ENCODE measurements around the gene ADAM19. TPM values are rescaled to one million over a fixed set of nuclear protein-coding genes. Genes with fewer than 3 reads are reported as not detected.

The ADAM19 gene
- total and polyA plus RNA-seq, 7 experiments from 2014 or later, result 0.10 to 410 (median 0.86) TPM

GRCh38 chr5:157506066-157506590, 69.4 kb downstream of the ADAM19 start:
- no peak for DNase-seq
- H3K27me3 ChIP-seq (ENCODE audit: control insufficient read depth in 2 of 2, insufficient read depth in 2 of 2, low read length in 2 of 2), result no peaks in the 10 kb centered on the region
- no peak overlapping the region for H3K27ac ChIP-seq (ENCODE audit: low read depth, low read length)
- no peak for ATAC-seq
- CTCF ChIA-PET, result no interaction called here
- no peaks in the 10 kb centered on the region for H3K36me3 ChIP-seq (ENCODE audit: control insufficient read depth in 2 of 3, insufficient read depth in 3 of 3, low read length in 3 of 3)
- no peaks in the 10 kb centered on the region for H3K4me1 ChIP-seq (ENCODE audit: control insufficient read depth in 2 of 2, insufficient read depth in 2 of 2, low read length in 2 of 2)
- Mint-ChIP-seq H3K4me1 (peaks cover 0 to 72% (median 0%) of the 10 kb centered on the region in 7 donors), H3K27me3 (no peaks in the 10 kb centered on the region), H3K27ac (peak overlapping the region in 2 of 9 donors; percentile 48 to 74), H3K9me3 (no peaks in the 10 kb centered on the region), H3K36me3 (peaks cover 0 to 76% (median 0%) of the 10 kb centered on the region in 5 donors), H3K4me3 (peak overlapping the region in 1 of 10 donors; percentile 35)
- POLR2A ChIA-PET, result no interaction called here
- intact Hi-C loops (cut with micrococcal nuclease), result no loop called here
- H3K9me3 ChIP-seq (ENCODE audit: control insufficient read depth in 2 of 3, low read length in 3 of 3), result no peaks in the 10 kb centered on the region
- no peak overlapping the region for H3K4me3 ChIP-seq (ENCODE audit: low read length)

DNA sequence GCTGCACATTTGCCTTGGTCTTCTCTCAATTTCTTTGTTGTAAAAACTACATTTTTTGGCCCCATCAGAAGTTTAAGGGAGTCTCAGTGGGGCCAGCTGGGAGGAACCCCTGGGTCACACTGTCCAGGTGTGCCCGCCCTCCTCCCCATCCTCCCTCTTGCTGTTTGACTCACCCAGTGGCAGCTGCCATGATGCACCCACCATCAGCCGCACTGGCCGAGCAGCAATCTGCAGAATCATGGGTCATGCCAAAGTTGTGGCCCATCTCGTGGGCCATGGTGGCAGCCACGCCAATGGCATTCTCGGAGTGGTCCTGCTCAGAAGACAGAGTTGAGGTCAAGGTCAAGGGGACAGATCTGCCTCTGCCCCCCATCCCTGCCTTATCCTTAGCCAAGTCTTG, 70.1 kb downstream of the ADAM19 start:
- Histone ChIP-seq H3K9me3 (ENCODE audit: control insufficient read depth in 2 of 3, low read length in 3 of 3) (no peaks in the 10 kb centered on the region), H3K36me3 (ENCODE audit: control insufficient read depth in 2 of 3, insufficient read depth in 3 of 3, low read length in 3 of 3) (no peaks in the 10 kb centered on the region), H3K27ac (ENCODE audit: low read depth, low read length) (no peak overlapping the region), H3K27me3 (ENCODE audit: control insufficient read depth in 2 of 2, insufficient read depth in 2 of 2, low read length in 2 of 2) (no peaks in the 10 kb centered on the region), H3K4me1 (ENCODE audit: control insufficient read depth in 2 of 2, insufficient read depth in 2 of 2, low read length in 2 of 2) (no peaks in the 10 kb centered on the region), H3K4me3 (ENCODE audit: low read length) (no peak overlapping the region)
- Mint-ChIP-seq H3K27me3 (no peaks in the 10 kb centered on the region), H3K4me1 (peaks cover 0 to 75% (median 0%) of the 10 kb centered on the region in 7 donors), H3K36me3 (peaks cover 0 to 77% (median 0%) of the 10 kb centered on the region in 5 donors), H3K9me3 (no peaks in the 10 kb centered on the region), H3K4me3 (no peak overlapping the region), H3K27ac (peak overlapping the region in 1 of 9 donors; percentile 74)
- no peak for DNase-seq
- intact Hi-C loops (cut with micrococcal nuclease), result no loop called here
- ChIA-PET POLR2A (no interaction called here), CTCF (no interaction called here)
- no peak for ATAC-seq

GRCh38 chr5:157504053-157504452, 71.5 kb downstream of the ADAM19 start:
- Mint-ChIP-seq H3K36me3 (peaks cover 0 to 78% (median 0%) of the 10 kb centered on the region in 5 donors), H3K9me3 (no peaks in the 10 kb centered on the region), H3K27me3 (no peaks in the 10 kb centered on the region), H3K4me1 (peaks cover 0 to 70% (median 0%) of the 10 kb centered on the region in 7 donors), H3K4me3 (no peak overlapping the region), H3K27ac (peak overlapping the region in 1 of 9 donors; percentile 62)
- Histone ChIP-seq H3K4me3 (ENCODE audit: low read length) (no peak overlapping the region), H3K4me1 (ENCODE audit: control insufficient read depth in 2 of 2, insufficient read depth in 2 of 2, low read length in 2 of 2) (no peaks in the 10 kb centered on the region), H3K36me3 (ENCODE audit: control insufficient read depth in 2 of 3, insufficient read depth in 3 of 3, low read length in 3 of 3) (no peaks in the 10 kb centered on the region), H3K27ac (ENCODE audit: low read depth, low read length) (no peak overlapping the region), H3K27me3 (ENCODE audit: control insufficient read depth in 2 of 2, insufficient read depth in 2 of 2, low read length in 2 of 2) (no peaks in the 10 kb centered on the region), H3K9me3 (ENCODE audit: control insufficient read depth in 2 of 3, low read length in 3 of 3) (no peaks in the 10 kb centered on the region)
- POLR2A ChIA-PET, result no interaction called here
- CTCF ChIA-PET, result no interaction called here
- intact Hi-C loops (cut with micrococcal nuclease), result loop anchor here in 1 of 2 donors (5.0 kb wide), 1 partner anchor 213 kb away; no protein-coding TSS in a partner anchor
- DNase-seq, result no peak
- no peak for ATAC-seq

DNA sequence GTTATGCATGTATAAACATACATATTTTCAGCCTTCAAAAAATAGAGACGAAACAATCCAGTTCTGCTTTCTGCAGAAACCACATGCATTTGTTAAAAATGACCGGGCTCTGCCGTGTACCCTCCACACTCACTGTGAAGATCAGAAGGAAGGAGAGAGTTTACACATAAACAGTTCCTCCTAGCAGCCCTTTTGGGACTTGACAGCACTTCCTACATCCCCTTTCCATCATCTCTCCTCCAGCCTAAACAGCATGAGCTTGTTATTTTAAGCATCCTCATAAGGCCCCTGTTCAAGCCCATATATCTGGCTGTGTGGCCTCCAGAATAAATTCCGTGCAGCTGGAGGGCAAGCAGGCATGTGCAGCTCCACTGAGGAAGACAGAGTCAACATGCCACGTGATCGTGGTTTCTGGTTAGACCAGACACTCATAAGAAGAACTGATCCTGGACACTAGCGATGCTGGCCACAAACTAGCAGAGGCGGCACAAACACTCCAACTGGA, 73.4 kb downstream of the ADAM19 start:
- H3K9me3 ChIP-seq (ENCODE audit: control insufficient read depth in 2 of 3, low read length in 3 of 3), result no peaks in the 10 kb centered on the region
- ATAC-seq (peak; percentile 81), DNase-seq (no peak)
- ChIA-PET POLR2A (no interaction called here), CTCF (no interaction called here)
- H3K27me3 ChIP-seq (ENCODE audit: control insufficient read depth in 2 of 2, insufficient read depth in 2 of 2, low read length in 2 of 2), result no peaks in the 10 kb centered on the region
- no peaks in the 10 kb centered on the region for H3K9me3 Mint-ChIP-seq
- no peak overlapping the region for H3K4me3 Mint-ChIP-seq
- H3K4me1 Mint-ChIP-seq, result peaks cover 0 to 60% (median 0%) of the 10 kb centered on the region in 7 donors
- H3K27ac Mint-ChIP-seq, result peak overlapping the region in 1 of 9 donors; percentile 75
- H3K4me3 ChIP-seq (ENCODE audit: low read length), result no peak overlapping the region
- intact Hi-C loops (cut with micrococcal nuclease), result loop anchor here in 1 of 2 donors (5.0 kb wide), 1 partner anchor 215 kb away; no protein-coding TSS in a partner anchor
- no peaks in the 10 kb centered on the region for H3K36me3 ChIP-seq (ENCODE audit: control insufficient read depth in 2 of 3, insufficient read depth in 3 of 3, low read length in 3 of 3)
- no peak overlapping the region for H3K27ac ChIP-seq (ENCODE audit: low read depth, low read length)
- no peaks in the 10 kb centered on the region for H3K4me1 ChIP-seq (ENCODE audit: control insufficient read depth in 2 of 2, insufficient read depth in 2 of 2, low read length in 2 of 2)
- peaks cover 0 to 69% (median 0%) of the 10 kb centered on the region in 5 donors for H3K36me3 Mint-ChIP-seq
- H3K27me3 Mint-ChIP-seq, result no peaks in the 10 kb centered on the region

DNA sequence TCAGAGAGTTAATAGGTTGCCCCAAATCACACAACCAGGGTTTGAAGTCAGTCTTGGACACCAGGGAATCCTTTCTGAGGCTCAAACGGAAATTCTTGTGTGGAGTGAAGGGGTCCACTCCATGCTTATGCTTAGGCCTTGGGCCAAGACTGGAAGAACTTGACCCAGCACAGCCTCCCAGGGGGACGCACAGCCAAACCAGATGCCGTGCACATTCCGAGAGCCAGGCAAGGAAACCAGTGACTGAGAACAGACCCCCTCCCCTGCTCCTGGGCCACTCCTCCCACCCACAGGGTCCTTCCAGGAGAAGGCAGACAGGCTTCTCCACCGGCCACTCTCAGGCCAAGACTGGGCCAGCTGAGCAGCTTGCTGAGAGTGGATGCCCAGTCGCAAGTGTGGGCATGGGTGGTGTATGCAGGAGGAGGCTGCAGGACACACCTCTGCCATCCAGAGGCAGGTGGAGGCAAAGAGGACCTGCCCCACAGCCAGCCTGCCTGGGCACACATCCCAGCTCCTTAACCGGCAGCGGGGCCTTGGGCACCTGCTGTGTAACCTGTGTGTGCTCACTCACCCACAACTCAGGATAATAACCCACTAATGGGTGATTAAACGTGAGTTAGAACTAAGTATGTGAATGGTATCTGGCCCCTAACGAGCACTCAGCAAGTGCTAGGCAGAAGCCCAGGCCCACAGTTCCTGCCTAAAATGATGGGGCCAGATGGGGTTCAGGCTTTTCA, 77.5 kb downstream of the ADAM19 start:
- no peaks in the 10 kb centered on the region for H3K27me3 ChIP-seq (ENCODE audit: control insufficient read depth in 2 of 2, insufficient read depth in 2 of 2, low read length in 2 of 2)
- Mint-ChIP-seq H3K4me3 (no peak overlapping the region), H3K27me3 (no peaks in the 10 kb centered on the region), H3K9me3 (peaks cover 0 to 3% (median 0%) of the 10 kb centered on the region in 11 donors), H3K36me3 (peaks cover 0 to 59% (median 0%) of the 10 kb centered on the region in 5 donors), H3K4me1 (peaks cover 0 to 44% (median 0%) of the 10 kb centered on the region in 7 donors), H3K27ac (no peak overlapping the region)
- H3K27ac ChIP-seq (ENCODE audit: low read depth, low read length), result no peak overlapping the region
- no peaks in the 10 kb centered on the region for H3K36me3 ChIP-seq (ENCODE audit: control insufficient read depth in 2 of 3, insufficient read depth in 3 of 3, low read length in 3 of 3)
- intact Hi-C loops (cut with micrococcal nuclease), result no loop called here
- H3K4me1 ChIP-seq (ENCODE audit: control insufficient read depth in 2 of 2, insufficient read depth in 2 of 2, low read length in 2 of 2), result no peaks in the 10 kb centered on the region
- no peaks in the 10 kb centered on the region for H3K9me3 ChIP-seq (ENCODE audit: control insufficient read depth in 2 of 3, low read length in 3 of 3)
- no peak overlapping the region for H3K4me3 ChIP-seq (ENCODE audit: low read length)
- ChIA-PET POLR2A (no interaction called here), CTCF (no interaction called here)
- DNase-seq (no peak), ATAC-seq (no peak)

DNA sequence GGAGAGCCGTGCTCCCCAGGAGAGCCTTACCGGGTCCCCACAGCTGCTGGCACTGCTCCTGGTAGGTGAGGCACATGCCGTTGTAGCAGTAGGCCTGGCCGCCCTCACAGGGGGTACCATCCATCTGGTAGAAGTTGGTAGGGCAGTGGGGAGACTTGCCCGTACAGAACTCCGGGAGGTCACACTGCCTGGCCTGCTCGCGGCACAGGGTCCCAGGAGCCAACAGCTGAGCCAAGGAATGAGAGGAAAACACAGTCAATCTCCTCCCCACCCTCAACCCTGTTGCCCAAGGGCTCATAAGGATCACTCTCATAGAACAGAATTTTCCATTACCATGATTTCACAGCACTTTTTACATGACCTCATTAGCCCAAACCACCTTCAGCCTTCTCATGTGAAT, 78.7 kb downstream of the ADAM19 start:
- no peaks in the 10 kb centered on the region for H3K9me3 ChIP-seq (ENCODE audit: control insufficient read depth in 2 of 3, low read length in 3 of 3)
- intact Hi-C loops (cut with micrococcal nuclease), result no loop called here
- no peak overlapping the region for H3K27ac ChIP-seq (ENCODE audit: low read depth, low read length)
- H3K27ac Mint-ChIP-seq, result peak overlapping the region in 1 of 9 donors; percentile 62
- POLR2A ChIA-PET, result no interaction called here
- H3K4me1 Mint-ChIP-seq, result peaks cover 0 to 38% (median 0%) of the 10 kb centered on the region in 7 donors
- no peaks in the 10 kb centered on the region for H3K36me3 ChIP-seq (ENCODE audit: control insufficient read depth in 2 of 3, insufficient read depth in 3 of 3, low read length in 3 of 3)
- no peak overlapping the region for H3K4me3 Mint-ChIP-seq
- no peak for DNase-seq
- H3K9me3 Mint-ChIP-seq, result peaks cover 0 to 3% (median 0%) of the 10 kb centered on the region in 11 donors
- no peaks in the 10 kb centered on the region for H3K4me1 ChIP-seq (ENCODE audit: control insufficient read depth in 2 of 2, insufficient read depth in 2 of 2, low read length in 2 of 2)
- peaks cover 0 to 55% (median 0%) of the 10 kb centered on the region in 5 donors for H3K36me3 Mint-ChIP-seq
- H3K4me3 ChIP-seq (ENCODE audit: low read length), result no peak overlapping the region
- CTCF ChIA-PET, result no interaction called here
- H3K27me3 ChIP-seq (ENCODE audit: control insufficient read depth in 2 of 2, insufficient read depth in 2 of 2, low read length in 2 of 2), result no peaks in the 10 kb centered on the region
- H3K27me3 Mint-ChIP-seq, result no peaks in the 10 kb centered on the region
- ATAC-seq, result no peak
